ENCODE measurements around the gene TXNDC9.
"Not testable (repeated sequence)": the region's sequence is repeated elsewhere in the genome, so short reads cannot be mapped to it uniquely, and the experiment has no call there.

Gene TXNDC9, protein sequence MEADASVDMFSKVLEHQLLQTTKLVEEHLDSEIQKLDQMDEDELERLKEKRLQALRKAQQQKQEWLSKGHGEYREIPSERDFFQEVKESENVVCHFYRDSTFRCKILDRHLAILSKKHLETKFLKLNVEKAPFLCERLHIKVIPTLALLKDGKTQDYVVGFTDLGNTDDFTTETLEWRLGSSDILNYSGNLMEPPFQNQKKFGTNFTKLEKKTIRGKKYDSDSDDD

DNA sequence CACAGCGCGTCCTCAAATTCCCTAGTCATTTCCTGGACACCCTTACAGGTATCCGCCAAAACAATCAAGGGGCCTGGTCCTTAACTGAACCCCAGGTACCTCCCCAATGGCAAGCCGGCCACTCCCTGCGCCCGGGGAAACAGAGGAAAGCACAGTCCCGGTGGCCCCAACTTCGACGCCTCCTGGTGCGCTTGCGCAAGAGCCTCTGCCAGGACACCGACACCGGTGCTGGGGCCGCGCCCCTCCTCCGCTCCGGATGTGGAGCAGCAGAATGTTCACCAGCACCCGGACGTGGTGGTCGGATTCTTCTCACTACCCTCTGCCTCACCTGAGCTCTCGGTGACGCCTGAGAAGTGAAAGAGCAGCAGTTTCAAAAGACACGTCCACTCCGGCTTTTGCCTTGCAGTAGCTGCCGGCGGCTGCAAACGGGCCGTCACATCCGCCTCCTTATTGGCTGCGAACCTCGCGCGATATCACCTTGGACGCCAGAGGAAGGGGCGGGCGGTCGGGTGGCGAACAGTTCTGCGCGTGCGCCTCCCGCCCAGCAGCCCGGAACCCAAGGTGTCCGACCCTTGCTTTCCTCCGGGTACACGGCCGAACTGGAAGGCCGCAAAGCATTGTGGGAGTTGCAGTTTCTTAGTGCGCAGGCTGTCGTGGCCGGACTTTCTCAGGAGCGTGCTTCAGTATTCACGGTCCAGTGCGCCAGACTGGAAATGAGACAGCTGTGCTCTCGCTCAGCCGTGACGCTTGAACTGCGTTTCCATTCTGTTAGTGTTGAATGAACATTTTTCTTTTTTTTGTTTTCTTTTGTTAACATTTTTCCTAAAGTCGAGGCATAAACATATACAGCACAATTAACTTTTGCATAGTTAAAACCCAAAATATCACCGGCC is at the start of gene TXNDC9:
TXNDC9 (minus strand) TSS at position 423 of the 893 bp plus-strand sequence. CDS start 3,123 bp downstream, outside the sequence.
- peak; percentile 99 for DNase-seq

GRCh38 chr2:99382143-99382542 is 46.0 kb upstream of the TXNDC9 start:
- DNase-seq = no peak

- DNase-seq = no peak
Measured at GRCh38 chr2:99380376-99381010, 44.4 kb upstream of the TXNDC9 start.

- DNase-seq = no peak
Measured at GRCh38 chr2:99377879-99378278, 41.7 kb upstream of the TXNDC9 start.

DNA sequence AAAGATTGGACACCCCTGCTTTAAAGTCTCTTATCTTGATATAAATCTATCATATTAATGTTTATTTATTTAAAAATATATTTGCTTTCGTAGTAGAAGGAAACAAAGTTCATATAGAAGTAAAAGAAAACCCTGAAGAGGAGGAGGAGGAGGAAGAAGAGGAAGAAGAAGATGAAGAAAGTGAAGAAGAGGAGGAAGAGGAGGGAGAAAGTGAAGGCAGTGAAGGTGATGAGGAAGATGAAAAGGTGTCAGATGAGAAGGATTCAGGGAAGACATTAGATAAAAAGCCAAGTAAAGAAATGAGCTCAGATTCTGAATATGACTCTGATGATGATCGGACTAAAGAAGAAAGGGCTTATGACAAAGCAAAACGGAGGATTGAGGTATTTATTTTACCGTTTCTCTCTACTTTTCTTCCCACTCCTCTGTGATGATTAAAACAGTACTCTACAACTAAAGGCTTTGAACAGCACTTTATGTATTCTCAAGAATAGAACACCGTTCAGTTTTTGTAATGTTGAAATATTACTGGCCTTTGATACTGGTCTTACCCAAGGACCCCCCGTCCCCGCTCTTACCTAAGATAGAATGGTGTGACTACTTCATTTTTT is 40.2 kb upstream of the TXNDC9 start:
- no peak for DNase-seq

DNA sequence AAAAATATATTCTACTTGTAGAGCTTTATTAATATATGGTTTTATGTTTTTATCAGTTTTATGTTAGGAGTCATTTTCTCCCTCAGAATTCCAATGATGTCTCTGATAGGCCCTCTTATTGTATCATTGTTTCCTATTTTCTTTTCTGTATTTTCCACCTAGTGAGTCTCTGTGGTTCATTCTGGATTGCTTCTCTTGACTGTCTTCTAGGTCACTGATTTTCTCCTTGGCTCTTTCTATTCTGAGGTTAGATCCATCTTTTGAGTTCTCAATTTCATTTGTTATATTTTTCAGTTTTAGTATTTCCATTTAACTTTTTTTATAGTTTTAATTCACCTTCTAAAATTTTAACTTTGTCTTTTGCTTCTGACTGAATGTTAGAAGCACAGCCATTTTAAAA is 38.6 kb upstream of the TXNDC9 start:
- no peak for DNase-seq

GRCh38 chr2:99373144-99373543 is 37.0 kb upstream of the TXNDC9 start:
- no peak for DNase-seq

GRCh38 chr2:99368854-99369253 is 32.7 kb upstream of the TXNDC9 start:
- not testable (repeated sequence) for DNase-seq

GRCh38 chr2:99365661-99366060 is 29.5 kb upstream of the TXNDC9 start:
- no peak for DNase-seq

DNA sequence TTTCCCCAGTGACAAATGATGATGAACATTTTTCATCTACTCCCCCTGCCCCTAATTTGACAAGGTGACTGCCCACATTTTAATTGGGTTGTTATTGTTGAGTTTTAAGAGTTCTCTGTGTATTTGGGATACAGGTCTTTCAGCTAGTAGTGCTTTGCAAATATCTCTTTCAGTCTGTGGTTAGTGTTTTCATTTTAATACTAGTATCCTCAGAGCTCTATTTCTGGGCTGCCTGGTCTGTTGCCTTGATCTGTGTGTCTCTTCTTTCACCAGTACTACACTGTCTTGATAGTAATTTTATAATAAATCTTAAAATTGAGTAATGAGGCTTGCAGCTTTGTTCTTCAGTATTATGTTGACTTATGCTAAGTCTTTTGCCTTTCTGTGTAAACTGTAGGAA is 20.7 kb upstream of the TXNDC9 start:
- DNase-seq = no peak

GRCh38 chr2:99354825-99355224 is 18.7 kb upstream of the TXNDC9 start:
- not testable (repeated sequence) for DNase-seq

GRCh38 chr2:99354070-99354469 is 17.9 kb upstream of the TXNDC9 start:
- DNase-seq = no peak

DNA sequence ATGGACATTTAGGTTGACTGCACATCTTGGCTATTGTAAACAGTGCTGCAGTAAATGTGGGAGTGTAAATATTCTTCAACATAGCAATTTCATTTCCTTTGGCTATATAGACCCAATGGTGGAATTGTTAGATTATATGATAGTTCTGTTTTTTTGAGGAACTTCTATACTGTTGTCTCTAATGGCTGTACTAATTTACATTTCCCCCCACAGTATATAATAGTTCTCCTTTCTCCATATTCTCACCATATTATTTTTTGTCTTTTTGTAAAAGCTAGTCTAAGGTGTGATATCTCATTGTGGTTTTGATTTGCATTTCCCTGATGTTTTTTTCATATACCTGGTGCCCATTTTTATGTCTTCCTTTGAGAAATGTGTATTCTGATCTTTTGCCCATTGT is 14.1 kb upstream of the TXNDC9 start:
- no peak for DNase-seq

- DNase-seq = no peak
Measured at GRCh38 chr2:99348173-99348572, 12.0 kb upstream of the TXNDC9 start.

DNA sequence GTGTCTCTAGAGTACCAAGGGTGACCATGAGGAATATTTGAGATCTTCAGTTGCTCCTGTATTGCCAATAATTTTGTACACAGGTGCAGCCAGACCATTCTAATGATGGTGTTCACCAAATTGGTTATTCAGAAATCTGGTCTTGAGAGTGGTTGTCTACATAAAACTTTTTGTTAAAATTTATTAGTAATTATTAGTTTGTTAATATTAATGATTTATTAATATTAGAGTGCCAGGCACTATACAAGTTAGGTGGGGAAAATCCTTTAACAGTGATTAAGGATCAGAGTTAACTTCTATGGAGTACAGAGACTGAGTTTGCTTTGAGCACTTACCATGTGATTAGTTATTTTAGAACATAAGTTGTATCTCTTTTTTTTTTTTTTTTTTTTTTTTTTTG is 10.1 kb upstream of the TXNDC9 start:
- no peak for DNase-seq

GRCh38 chr2:99345446-99345845 is 9.3 kb upstream of the TXNDC9 start:
- DNase-seq = not testable (repeated sequence)

- DNase-seq = no peak
Measured at GRCh38 chr2:99342536-99342935, 6.4 kb upstream of the TXNDC9 start.

DNA sequence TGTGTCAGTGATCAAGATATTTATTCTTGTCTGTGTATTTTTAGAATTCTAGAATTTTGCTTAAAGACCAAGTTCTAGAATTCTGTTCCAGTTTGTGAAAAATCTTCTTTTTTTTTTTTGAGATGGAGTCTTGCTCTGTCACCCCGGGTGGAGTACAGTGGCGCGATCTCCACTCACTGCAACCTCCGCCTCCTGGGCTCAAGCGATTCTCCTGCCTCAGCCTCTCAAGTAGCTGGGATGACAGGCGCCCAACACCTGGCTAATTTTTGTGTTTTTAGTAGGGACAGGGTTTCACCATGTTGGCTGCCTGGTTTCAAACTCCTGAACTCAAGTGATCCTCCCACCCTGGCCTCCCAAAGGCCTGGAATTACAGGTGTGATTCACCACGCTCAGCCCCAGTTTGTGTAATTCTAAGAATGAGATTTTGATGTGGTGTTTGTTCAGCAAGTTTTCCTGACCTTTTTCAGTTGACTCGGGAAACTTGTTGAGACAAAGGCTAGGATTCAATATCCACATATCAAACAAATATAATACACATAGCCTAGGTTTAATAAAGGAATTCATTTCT is 4.6 kb upstream of the TXNDC9 start:
- DNase-seq = no peak

DNA sequence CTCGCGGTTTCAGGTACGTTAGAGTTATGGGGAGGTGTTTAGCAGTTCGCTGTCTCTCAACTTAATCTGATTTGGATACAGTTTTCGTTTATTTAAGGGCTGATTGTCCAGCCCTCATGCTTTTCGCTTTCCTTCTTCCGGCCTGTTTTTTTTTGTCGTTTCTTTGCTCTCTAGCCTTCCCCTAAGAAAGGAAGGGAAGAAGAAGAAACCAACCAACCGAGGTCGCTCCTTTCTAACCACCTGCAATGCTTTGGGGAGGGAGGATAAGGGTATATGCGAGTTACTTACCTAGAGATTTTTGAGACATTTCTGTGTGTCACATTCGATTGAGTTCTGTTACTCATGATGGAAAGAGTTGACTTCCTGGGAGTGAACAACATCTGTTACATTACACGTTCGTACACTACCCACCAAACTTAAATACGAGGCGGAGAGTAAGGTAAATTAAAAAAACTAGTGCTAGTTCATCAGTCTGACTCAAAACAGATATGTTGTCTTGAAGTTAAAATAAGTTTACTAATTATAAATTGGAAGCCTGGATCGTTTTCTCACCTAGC is 2.0 kb upstream of the TXNDC9 start:
- DNase-seq = no peak

DNA sequence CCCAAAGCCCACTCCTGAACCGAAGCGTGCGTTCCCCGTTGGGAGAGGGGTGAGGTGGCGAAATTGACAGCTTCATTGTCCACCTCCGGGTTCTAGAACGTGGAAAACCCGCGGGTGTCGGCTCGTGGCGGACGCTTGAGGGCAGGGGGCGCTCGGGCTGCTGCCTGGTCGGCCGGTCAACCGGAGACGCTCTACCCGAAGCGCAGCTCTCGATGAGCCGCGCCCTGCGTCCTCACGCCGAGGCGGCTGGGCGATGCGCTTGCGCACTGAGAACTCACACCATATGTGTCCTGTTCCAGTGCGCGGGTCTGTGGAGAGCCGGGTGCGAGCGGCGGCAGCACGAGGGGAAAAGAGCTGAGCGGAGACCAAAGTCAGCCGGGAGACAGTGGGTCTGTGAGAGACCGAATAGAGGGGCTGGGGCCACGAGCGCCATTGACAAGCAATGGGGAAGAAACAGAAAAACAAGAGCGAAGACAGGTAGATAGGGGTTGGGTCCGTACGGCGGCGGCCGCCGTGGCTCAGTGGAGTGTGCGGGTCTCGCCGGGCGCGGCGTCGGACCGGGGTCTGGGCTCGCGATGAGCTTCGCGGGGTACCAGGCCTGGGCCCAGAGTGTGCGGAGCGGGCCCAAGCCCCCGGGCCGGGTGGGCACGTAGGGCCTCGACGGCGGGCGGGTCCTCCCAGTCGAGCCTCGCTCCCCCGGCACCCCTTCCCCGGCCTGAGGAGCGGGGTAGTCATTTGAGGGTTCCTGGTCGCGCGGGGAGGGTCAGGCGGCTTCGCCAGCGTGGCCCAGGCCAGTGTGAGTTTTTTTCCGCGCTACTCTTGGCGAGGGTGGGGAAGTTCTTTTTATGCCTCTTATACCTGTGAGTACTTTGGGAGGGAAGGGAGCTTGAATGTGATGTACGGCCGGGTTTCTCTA is 1.2 kb upstream of the TXNDC9 start, which contains the start of gene EIF5B:
EIF5B (plus strand) TSS at position 277 of the 916 bp plus-strand sequence; CDS start at position 443, 166 bp downstream.
- DNase-seq = peak; percentile 92

GRCh38 chr2:99336804-99337112 is 625 bp upstream of the TXNDC9 start:
- no peak for DNase-seq

DNA sequence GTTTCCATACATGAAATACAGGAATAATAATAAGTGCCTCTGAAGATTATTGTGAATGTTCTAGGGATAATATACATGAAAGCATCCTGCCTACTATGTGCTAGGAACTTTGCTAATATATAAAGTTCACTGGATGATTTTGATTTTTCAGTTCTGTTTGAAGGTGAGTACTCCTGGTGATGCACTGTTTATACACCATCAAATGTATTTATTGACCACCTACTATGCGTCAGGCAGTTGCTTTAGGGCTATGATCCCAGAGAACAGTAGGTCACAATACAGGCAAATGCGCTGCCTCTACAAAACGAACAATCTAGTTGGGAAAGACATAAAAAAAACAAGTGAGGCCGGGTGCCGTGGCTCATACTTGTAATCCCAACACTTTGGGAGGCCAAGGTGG is 10.7 kb downstream of the TXNDC9 start:
- no peak for DNase-seq
